ENCODE results near the gene MZF1. TPM values are rescaled to one million over a fixed set of nuclear protein-coding genes. Genes with fewer than 3 reads are reported as not detected.

The MZF1 gene
- total and polyA plus RNA-seq, 9 of the 15 experiments (the other 6 are each of a cell fraction or from before 2014, with no cell fraction given): 0.31 to 29.3 (median 11.5) TPM

- TF ChIP-seq ZNF512 (tag; IDR thresholded peaks at IDR 0.05) (no peak), CC2D1A (IDR thresholded peaks at IDR 0.05) (no peak), ZNF274 (IDR thresholded peaks at IDR 0.05; ENCODE audit: borderline replicate concordance, low read depth, low read length) (no peak), SIN3A (IDR thresholded peaks at IDR 0.05; ENCODE audit: borderline replicate concordance in 2 of 2, control insufficient read depth in 1 of 2, low read depth in 2 of 2, low read length in 2 of 2) (no peak), PRPF4 (IDR thresholded peaks at IDR 0.05; ENCODE audit: insufficient read depth, low read depth, low read length, poor library complexity, severe bottlenecking) (no peak), FIP1L1 (IDR thresholded peaks at IDR 0.05; ENCODE audit: low read depth, low read length, poor library complexity, severe bottlenecking) (no peak), SMARCB1 (IDR thresholded peaks at IDR 0.05; ENCODE audit: insufficient read length, low read depth) (no peak), RBFOX2 (IDR thresholded peaks at IDR 0.05; ENCODE audit: low read depth, low read length) (peak; percentile 45; the same call in 1 of the 2 replicates), PHF20 (IDR thresholded peaks at IDR 0.05; ENCODE audit: partially characterized antibody) (no peak), KAT8 (IDR thresholded peaks at IDR 0.05; ENCODE audit: low read depth) (no peak), RBM17 (IDR thresholded peaks at IDR 0.05; ENCODE audit: borderline replicate concordance, low read depth, low read length) (no peak), GTF2E2 (tag; IDR thresholded peaks at IDR 0.05) (no peak), POLR2G (IDR thresholded peaks at IDR 0.05; ENCODE audit: low read depth, low read length) (0 out of 2 replicates have a peak, but pooled peaks have one; percentile 11), PHF8 (IDR thresholded peaks at IDR 0.05; ENCODE audit: borderline replicate concordance, low read length) (no peak), POLR2AphosphoS5 (IDR thresholded peaks at IDR 0.05; ENCODE audit: control insufficient read depth, insufficient read depth, low read depth, low read length) (peak; percentile 23; the same call in 1 of the 2 replicates)
These were observed 25.5 kb downstream of the MZF1 start (continued) for GRCh38 chr19:58547323-58548312.

All from K562 (cell line).